GM12801 (cell line): Measurements from ENCODE around the gene GPC5.

Experiments
- TF ChIP-seq, protein P1 (sequence below): IDR thresholded peaks from one replicate; pipeline ENCODE4 v1.5.1; 2011; ENCODE audit warnings: control low read depth; ENCODE audit not compliant: insufficient read length; ENCODE audit errors: extremely low read depth

The GPC5 gene

DNA sequence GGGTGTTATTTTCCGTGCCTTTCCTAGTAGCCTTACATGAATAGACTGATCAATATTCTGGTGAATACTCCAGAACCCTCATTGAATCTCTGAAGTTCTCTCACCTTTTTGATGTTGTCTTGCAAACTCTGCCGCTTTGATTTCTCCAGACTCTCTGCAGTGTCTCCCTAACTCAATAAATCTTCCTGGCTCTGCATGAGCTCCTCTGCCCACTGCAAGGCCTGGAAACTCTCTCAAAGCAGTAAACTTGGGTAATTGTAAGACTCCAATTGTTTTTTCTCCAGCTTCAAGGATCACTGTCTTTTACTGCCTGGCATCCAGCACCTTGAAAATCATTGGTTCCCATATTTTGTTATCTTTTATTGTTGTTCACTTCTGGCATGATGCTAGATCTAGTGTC is 198.4 kb downstream of the GPC5 start:
- TF ChIP-seq, protein P1, sequence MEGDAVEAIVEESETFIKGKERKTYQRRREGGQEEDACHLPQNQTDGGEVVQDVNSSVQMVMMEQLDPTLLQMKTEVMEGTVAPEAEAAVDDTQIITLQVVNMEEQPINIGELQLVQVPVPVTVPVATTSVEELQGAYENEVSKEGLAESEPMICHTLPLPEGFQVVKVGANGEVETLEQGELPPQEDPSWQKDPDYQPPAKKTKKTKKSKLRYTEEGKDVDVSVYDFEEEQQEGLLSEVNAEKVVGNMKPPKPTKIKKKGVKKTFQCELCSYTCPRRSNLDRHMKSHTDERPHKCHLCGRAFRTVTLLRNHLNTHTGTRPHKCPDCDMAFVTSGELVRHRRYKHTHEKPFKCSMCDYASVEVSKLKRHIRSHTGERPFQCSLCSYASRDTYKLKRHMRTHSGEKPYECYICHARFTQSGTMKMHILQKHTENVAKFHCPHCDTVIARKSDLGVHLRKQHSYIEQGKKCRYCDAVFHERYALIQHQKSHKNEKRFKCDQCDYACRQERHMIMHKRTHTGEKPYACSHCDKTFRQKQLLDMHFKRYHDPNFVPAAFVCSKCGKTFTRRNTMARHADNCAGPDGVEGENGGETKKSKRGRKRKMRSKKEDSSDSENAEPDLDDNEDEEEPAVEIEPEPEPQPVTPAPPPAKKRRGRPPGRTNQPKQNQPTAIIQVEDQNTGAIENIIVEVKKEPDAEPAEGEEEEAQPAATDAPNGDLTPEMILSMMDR, result no peak

- TF ChIP-seq, protein P1, result no peak
Observed at GRCh38 chr13:91598655-91599054, 200.2 kb downstream of the GPC5 start.

DNA sequence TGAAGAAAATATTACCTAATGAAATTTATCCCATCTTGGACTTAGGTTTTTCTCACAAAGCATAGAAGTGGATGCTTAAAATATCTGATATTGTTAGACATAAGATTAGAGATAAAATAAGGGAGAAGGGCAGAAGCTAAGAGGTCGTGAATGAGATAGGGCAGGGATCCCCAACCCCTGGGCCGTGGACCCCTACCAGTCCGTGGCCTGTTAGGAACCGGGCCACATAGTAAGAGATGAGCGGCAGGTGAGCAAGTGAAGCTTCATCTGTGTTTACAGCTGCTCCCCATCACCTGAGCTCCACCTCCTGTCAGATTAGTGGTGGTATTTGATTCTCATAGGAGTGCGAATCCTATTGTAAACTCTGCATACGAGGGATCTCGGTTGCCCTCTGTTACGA is 202.9 kb downstream of the GPC5 start:
- TF ChIP-seq, protein P1, result no peak

GRCh38 chr13:91601807-91602206 is 203.4 kb downstream of the GPC5 start:
- TF ChIP-seq, protein P1, result no peak

GRCh38 chr13:91609353-91609752 is 210.9 kb downstream of the GPC5 start:
- TF ChIP-seq, protein P1, result no peak

DNA sequence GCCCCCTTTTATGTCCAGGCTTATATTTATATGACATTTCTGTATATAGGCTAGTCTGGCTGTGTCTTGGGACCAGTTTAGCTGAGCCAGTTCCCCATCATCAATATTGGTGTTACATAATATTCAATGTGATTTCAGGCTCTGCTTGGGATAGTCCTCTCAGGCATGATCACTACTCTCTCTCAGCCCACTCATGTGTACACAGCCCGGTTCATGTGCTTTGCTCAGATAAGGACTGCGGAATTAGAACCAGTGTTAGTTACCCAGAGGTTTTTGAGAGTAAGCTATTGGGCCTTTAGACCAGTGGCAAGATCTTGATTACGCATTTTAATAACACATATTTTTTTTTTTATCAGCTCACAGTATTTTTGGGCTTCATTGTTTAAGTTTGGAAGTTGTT is 219.9 kb downstream of the GPC5 start:
- TF ChIP-seq, protein P1, result no peak

GRCh38 chr13:91620670-91621141 is 222.3 kb downstream of the GPC5 start:
- TF ChIP-seq, protein P1, result no peak

DNA sequence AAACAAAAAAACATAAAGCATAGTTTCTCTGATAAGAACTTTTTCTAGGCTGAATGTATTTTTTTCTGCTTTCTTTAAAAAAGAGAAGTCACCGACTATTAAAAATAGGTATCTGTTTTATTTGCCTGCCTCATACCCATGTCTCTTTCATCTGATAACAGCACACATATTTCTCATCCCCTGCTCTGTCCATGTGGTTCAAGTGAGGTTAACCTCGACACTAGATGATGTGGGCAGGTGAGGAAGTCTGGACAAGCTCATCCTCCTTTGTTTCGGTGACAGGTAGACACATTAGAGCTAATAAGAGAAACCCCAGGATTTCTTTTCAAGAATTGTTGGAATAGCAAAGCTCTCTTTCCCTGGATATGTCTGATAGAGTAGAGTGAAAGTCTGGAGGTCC is 222.7 kb downstream of the GPC5 start:
- TF ChIP-seq, protein P1, result no peak
